ENCODE data around the gene NUDT14. TPM values are rescaled to one million over a fixed set of nuclear protein-coding genes. Genes with fewer than 3 reads are reported as not detected.

Gene NUDT14
- polyA plus RNA-seq, 3 donors = 22.0 to 37.4 (median 23.9) TPM

DNA sequence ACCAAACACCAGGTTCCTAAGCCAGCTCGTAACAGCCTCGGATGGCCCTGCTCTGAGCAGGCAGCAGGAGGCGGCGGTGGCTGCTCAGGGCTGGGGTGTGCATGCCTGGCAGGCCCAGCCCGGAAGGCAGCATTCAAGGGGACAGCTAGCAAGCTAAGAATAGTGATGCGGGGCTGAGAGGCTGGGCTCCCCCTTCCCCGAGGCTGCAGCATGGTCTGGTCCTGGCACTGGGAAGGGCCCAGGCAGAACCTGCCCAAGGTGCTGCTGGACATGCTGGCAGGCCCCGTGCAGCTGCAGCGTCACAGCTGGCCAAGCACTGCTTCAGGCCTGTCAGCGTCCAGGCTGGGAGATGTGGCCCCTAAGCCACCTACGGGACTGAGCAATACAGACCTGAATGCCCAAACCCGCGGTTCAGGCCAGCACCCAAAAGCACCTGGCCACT lies 26.4 kb upstream of the NUDT14 start:
- no peaks in the 10 kb centered on the region for H3K9me3 Mint-ChIP-seq
- WGBS (ENCODE audit: insufficient coverage) = 87% methylated on average over 13 of the region's 13 CpGs
- peaks cover 4% of the 10 kb centered on the region for H3K4me1 Mint-ChIP-seq
- no peak overlapping the region for H3K4me2 ChIP-seq (replicated peaks; ENCODE audit: extremely low read depth, low read length, poor library complexity, severe bottlenecking)
- no peak overlapping the region for H3K4me3 Mint-ChIP-seq
- no peaks in the 10 kb centered on the region for H3K79me2 ChIP-seq (ENCODE audit: insufficient read depth, low read length)
- H3K27me3 ChIP-seq (ENCODE audit: control insufficient read depth in 2 of 2, insufficient read depth in 2 of 2, low read length in 2 of 2) = peaks cover 0 to 11% of the 10 kb centered on the region in 2 donors
- no peak overlapping the region for H3K4me3 ChIP-seq (replicated peaks in 1 of 3; ENCODE audit: low read depth in 2 of 3, low read length in 3 of 3)
- H3K9ac ChIP-seq (ENCODE audit: insufficient read depth, low read length, poor library complexity, severe bottlenecking) = no peak overlapping the region
- no peak for DNase-seq
- peaks cover 5 to 8% of the 10 kb centered on the region in 2 donors for H3K4me1 ChIP-seq (ENCODE audit: control insufficient read depth in 1 of 2, insufficient read depth in 2 of 2, low read length in 2 of 2)
- H3K36me3 Mint-ChIP-seq = peaks cover 13 to 28% of the 10 kb centered on the region in 2 donors
- peaks cover 24 to 26% of the 10 kb centered on the region in 2 donors for H3K36me3 ChIP-seq (replicated peaks in 1 of 2; ENCODE audit: control insufficient read depth in 1 of 2, insufficient read depth in 2 of 2, low read length in 2 of 2)
- intact Hi-C loops (cut with micrococcal nuclease) = no loop called here
- H2AFZ ChIP-seq (ENCODE audit: insufficient read depth, low read depth, low read length, poor library complexity, severe bottlenecking) = no peak overlapping the region
- peaks cover 9 to 33% (median 14%) of the 10 kb centered on the region in 3 donors for H3K27me3 Mint-ChIP-seq (ENCODE audit: low read depth in 3 of 3)
- H3K9me3 ChIP-seq (replicated peaks in 1 of 2; ENCODE audit: control insufficient read depth in 1 of 2, insufficient read depth in 1 of 2, low read length in 2 of 2) = no peaks in the 10 kb centered on the region
- H3K27ac Mint-ChIP-seq = no peak overlapping the region
- no peak overlapping the region for H3K27ac ChIP-seq (ENCODE audit: low read depth in 1 of 2, low read length in 2 of 2)
- no peaks in the 10 kb centered on the region for H4K20me1 ChIP-seq (ENCODE audit: insufficient read depth, low read length)
- TF ChIP-seq CTCF (IDR thresholded peaks at IDR 0.05) = no peak

GRCh38 chr14:105206873-105207272 lies 25.8 kb upstream of the NUDT14 start:
- Histone ChIP-seq H3K4me1 (ENCODE audit: control insufficient read depth in 1 of 2, insufficient read depth in 2 of 2, low read length in 2 of 2) (peaks cover 11 to 14% of the 10 kb centered on the region in 2 donors), H3K36me3 (replicated peaks in 1 of 2; ENCODE audit: control insufficient read depth in 1 of 2, insufficient read depth in 2 of 2, low read length in 2 of 2) (peaks cover 20 to 22% of the 10 kb centered on the region in 2 donors), H3K27me3 (ENCODE audit: control insufficient read depth in 2 of 2, insufficient read depth in 2 of 2, low read length in 2 of 2) (peaks cover 0 to 14% of the 10 kb centered on the region in 2 donors), H3K9me3 (replicated peaks in 1 of 2; ENCODE audit: control insufficient read depth in 1 of 2, insufficient read depth in 1 of 2, low read length in 2 of 2) (no peaks in the 10 kb centered on the region), H3K4me2 (replicated peaks; ENCODE audit: extremely low read depth, low read length, poor library complexity, severe bottlenecking) (no peak overlapping the region), H3K9ac (ENCODE audit: insufficient read depth, low read length, poor library complexity, severe bottlenecking) (no peak overlapping the region), H2AFZ (ENCODE audit: insufficient read depth, low read depth, low read length, poor library complexity, severe bottlenecking) (no peak overlapping the region), H3K4me3 (replicated peaks in 1 of 3; ENCODE audit: low read depth in 2 of 3, low read length in 3 of 3) (no peak overlapping the region), H3K27ac (ENCODE audit: low read depth in 1 of 2, low read length in 2 of 2) (no peak overlapping the region), H4K20me1 (ENCODE audit: insufficient read depth, low read length) (no peaks in the 10 kb centered on the region), H3K79me2 (ENCODE audit: insufficient read depth, low read length) (no peaks in the 10 kb centered on the region)
- 89% methylated on average over 4 of the region's 5 CpGs for WGBS (ENCODE audit: insufficient coverage)
- DNase-seq = no peak
- Mint-ChIP-seq H3K4me1 (peaks cover 10% of the 10 kb centered on the region), H3K27me3 (ENCODE audit: low read depth in 3 of 3) (peaks cover 9 to 35% (median 14%) of the 10 kb centered on the region in 3 donors), H3K4me3 (no peak overlapping the region), H3K36me3 (peaks cover 10 to 22% of the 10 kb centered on the region in 2 donors), H3K9me3 (no peaks in the 10 kb centered on the region), H3K27ac (no peak overlapping the region)
- TF ChIP-seq CTCF (IDR thresholded peaks at IDR 0.05) = no peak
- intact Hi-C loops (cut with micrococcal nuclease) = no loop called here
